WI38 (cell line): ENCODE results near the gene CAPN5.

ENCODE experiments used
- H3K4me3 ChIP-seq: 2 replicates; pipeline ENCODE4 v1.5.1; 2011; ENCODE audit warnings: low read depth, mild to moderate bottlenecking, control low read depth, low read length
- TF ChIP-seq, protein P1 (sequence below): IDR thresholded peaks from 2 replicates; pipeline ENCODE4 v1.5.1; 2012; ENCODE audit warnings: low read depth, mild to moderate bottlenecking, control low read depth, low read length

Gene CAPN5

DNA sequence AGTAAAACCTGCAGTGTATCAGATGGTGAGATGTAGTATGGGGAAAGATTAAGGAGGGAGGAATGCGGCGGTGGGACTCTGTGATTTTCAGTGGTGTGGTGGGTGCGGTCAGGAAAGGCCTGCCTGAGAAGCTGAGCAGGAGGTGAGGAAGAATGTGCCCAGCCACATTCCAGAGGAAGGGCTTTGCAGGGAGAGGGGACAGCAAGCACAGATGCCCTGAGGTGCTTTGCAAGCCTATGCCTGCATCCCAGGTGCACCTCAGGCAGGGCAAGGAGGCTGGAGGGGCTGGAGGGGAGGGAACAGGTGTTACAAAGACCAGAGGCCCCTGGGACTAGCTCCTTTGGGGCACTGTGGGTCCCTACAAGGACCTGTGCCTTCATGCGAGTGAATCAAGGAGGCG lies 103.3 kb downstream of the CAPN5 start:
- H3K4me3 ChIP-seq, result no peak overlapping the region

DNA sequence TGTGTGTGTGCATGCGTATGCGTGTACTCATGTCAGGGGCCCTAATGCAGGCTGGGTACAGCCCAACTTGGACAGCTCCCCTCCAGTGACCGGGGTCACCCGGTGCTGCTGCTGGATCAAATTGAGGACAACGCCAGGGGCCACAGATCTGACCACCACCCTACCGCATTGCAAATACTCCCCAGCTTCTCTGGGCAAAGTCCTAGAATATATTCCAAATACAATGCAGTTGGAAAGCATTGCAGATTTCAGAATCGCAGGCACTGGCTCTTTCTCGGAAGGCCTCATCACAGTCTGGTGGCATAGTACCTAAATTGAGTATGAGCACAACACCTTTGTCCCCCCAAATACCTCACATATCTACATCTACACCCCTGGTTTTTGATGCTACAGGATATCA lies 104.5 kb downstream of the CAPN5 start:
- TF ChIP-seq, protein P1, sequence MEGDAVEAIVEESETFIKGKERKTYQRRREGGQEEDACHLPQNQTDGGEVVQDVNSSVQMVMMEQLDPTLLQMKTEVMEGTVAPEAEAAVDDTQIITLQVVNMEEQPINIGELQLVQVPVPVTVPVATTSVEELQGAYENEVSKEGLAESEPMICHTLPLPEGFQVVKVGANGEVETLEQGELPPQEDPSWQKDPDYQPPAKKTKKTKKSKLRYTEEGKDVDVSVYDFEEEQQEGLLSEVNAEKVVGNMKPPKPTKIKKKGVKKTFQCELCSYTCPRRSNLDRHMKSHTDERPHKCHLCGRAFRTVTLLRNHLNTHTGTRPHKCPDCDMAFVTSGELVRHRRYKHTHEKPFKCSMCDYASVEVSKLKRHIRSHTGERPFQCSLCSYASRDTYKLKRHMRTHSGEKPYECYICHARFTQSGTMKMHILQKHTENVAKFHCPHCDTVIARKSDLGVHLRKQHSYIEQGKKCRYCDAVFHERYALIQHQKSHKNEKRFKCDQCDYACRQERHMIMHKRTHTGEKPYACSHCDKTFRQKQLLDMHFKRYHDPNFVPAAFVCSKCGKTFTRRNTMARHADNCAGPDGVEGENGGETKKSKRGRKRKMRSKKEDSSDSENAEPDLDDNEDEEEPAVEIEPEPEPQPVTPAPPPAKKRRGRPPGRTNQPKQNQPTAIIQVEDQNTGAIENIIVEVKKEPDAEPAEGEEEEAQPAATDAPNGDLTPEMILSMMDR, result no peak
- no peak overlapping the region for H3K4me3 ChIP-seq

More for the DNA sequence above, 103.3 kb downstream of the CAPN5 start:
- TF ChIP-seq, protein P1, result no peak

DNA sequence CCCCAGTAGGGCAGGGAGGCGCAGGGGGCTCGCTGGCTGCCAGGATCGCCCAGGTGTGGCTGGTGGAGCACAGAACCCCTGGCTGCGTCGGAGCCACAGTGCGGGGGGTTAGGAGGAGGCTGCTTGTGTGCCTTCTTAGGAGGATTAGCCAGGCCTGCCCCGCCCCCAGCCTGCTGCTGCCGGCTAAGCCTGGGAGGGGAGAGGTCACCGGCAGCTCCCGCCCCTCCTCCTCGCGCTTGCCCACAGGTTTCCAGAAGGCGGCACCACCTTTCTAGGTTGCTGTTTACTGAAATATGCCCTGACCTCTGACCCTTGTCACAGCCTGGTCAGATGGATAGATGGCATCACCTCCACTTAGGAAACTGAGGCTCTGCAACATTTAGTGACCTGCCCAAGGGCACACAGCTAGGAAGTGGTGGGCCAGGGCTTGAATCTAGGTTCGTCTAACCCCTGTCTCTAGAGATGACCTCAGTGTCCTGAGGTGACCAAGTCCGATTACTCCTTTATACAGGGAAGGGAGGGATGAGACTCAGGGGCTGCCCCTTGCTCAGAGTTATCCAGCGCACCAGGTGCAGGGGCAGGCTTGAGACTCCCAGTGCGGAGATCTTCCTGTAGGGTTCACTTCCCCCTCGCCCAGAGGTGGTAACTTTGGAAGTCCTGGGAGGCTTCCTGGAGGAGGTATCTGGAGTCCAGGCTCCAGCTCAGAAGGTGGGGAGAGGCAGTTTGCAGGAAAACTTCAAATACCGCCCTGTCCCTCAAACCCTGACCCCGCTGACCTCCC lies 105.3 kb downstream of the CAPN5 start:
- TF ChIP-seq, protein P1, result no peak
- no peak overlapping the region for H3K4me3 ChIP-seq

DNA sequence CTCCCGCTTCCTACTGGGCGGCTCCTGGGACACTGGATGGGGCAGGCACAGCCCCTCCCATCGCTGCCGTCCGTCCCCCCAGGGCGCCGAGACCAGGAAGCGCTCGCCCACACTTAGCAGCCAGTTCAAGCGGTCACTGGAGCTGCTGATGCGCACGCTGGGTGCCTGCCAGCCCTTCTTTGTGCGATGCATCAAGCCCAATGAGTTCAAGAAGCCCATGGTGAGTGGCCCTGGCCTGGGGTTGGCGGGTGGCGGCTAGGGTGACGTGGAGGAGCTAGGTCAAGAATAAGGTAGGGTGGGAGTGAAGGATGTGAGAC lies 105.9 kb downstream of the CAPN5 start:
- TF ChIP-seq, protein P1, result no peak
- H3K4me3 ChIP-seq, result no peak overlapping the region

DNA sequence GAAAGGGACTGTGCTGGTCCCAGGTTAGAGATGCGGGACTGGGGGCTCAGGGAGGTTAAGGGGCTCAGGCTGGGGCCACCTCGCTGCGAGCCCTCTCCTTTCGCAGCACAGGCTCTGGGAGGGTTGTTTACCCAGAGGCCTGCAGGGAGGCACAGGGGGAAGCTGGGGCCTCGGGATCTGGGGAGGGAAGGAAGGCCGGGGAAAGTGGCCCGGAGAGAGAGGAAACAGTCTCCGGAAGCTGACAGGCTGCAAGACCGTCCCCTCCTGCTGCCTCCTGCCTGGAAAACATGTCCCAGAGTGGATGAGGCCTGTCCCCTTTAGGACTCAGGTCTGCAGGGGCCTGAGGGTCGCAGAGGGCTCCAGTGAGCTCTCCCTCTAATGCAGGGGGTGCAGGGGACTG lies 106.7 kb downstream of the CAPN5 start:
- H3K4me3 ChIP-seq, result no peak overlapping the region
- TF ChIP-seq, protein P1, result no peak

DNA sequence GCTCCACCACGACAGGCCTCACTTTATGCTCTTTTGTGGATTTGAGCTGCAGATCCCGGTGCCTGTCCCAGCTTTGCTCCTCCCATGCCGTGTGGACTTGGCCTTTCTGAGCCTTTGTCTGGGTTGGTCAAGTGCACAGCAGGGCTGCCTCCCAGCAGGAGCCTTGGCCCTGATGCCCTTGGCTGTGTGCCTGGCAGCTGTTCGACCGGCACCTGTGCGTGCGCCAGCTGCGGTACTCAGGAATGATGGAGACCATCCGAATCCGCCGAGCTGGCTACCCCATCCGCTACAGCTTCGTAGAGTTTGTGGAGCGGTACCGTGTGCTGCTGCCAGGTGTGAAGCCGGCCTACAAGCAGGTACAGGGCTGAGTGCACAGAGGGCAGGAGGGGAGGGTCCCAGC lies 107.8 kb downstream of the CAPN5 start:
- TF ChIP-seq, protein P1, result no peak
- no peak overlapping the region for H3K4me3 ChIP-seq

DNA sequence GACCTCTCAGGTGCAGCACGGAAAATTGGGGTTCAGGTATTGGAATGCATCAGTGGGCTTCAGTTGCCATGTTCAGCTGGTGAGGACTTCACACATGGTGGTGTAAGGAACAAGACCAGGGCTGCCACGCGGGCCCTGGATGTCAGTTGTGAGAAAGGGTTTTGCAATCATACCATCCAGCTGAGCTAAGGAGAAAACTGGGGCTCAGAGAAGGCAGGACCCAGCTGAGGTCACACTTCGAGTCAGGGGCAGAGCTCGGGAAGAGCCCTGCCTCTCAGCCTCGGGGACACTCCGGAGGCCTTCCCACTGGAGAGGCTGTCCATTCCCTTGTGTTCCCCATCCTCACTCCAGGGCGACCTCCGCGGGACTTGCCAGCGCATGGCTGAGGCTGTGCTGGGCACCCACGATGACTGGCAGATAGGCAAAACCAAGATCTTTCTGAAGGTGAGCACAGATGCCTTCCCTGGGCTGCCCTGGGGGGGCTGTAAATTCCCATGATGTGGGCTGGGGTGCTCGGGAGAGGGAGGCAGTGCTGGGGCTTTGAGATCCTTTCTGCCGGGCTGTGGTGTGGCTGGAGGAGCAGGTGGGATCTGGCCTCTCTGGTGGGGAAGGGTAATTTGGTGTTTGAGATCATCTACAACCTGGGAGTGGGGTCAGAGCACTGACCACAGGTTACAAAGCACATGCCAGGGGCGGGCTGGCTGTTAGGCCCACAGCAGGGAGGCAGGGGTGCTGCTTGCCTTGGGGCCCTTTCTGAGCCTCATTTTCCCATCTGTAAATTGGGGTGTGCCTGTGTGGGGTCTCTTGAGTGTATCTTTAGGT lies 108.5 kb downstream of the CAPN5 start:
- TF ChIP-seq, protein P1, result no peak
- H3K4me3 ChIP-seq, result no peak overlapping the region
